ENCODE data around the gene OPCML. TPM values are rescaled to one million over a fixed set of nuclear protein-coding genes. Genes with fewer than 3 reads are reported as not detected.

OPCML gene
- total RNA-seq, 1 donor from 2014 or later: 26.9 TPM

- DNase-seq (ENCODE audit: low spot score in 2 of 2) (no peak), FAIRE-seq (no peak)
These were observed 107.1 kb downstream of the OPCML start for GRCh38 chr11:133425245-133425644.

DNA sequence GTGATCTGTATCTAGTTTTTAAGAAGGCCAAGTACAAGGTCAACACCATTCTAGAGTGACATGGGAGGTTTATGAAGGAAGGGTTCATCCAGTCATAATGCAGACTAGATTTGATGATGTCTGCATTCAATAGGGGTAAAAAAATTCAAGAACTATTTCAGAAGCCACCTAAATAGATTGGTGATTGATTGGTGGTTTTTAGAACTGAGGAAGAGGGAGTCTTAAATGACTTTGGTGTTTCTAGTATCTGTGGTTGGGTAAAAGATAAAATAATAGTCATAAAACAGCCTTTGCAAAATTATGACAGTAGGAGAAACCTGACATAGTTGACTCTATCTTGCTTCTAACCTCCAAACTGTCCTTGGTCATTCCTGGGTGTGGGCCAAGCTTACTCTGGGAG, 114.1 kb downstream of the OPCML start:
- FAIRE-seq (no peak), DNase-seq (ENCODE audit: low spot score in 2 of 2) (no peak)

GRCh38 chr11:133414506-133414905, 117.8 kb downstream of the OPCML start:
- FAIRE-seq (no peak), DNase-seq (ENCODE audit: low spot score in 2 of 2) (no peak)

DNA sequence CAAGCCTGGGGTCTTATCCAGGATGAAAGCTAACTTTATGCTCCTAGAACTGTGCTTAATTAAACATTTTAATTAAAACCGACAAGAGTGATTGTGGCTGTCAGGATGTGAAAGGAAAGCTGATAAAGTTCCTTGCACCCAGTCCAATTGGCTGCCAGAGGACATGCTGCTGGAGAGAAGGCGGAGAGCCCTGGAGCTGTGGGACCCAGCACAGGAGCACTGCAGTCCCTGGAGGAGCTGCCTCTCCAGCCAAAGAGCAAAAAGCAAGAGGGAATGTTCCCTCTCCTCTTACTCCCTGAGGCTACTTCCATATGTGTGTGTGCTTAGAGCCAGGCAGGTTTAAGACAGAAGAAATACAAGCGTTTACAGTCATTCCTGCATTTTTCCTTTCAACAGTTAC, 118.6 kb downstream of the OPCML start:
- no peak for DNase-seq (ENCODE audit: low spot score in 2 of 2)
- no peak for FAIRE-seq

- no peak for FAIRE-seq
- no peak for DNase-seq (ENCODE audit: low spot score in 2 of 2)
These were observed 122.5 kb downstream of the OPCML start for GRCh38 chr11:133409799-133410198.

- FAIRE-seq (no peak), DNase-seq (ENCODE audit: low spot score in 2 of 2) (no peak)
These were observed 123.4 kb downstream of the OPCML start for GRCh38 chr11:133408936-133409335.

- DNase-seq (ENCODE audit: low spot score in 2 of 2) (no peak), FAIRE-seq (no peak)
These were observed 123.9 kb downstream of the OPCML start for GRCh38 chr11:133408402-133408801.

- DNase-seq (ENCODE audit: low spot score in 2 of 2) (no peak), FAIRE-seq (no peak)
These were observed 125.8 kb downstream of the OPCML start for GRCh38 chr11:133406489-133406888.

DNA sequence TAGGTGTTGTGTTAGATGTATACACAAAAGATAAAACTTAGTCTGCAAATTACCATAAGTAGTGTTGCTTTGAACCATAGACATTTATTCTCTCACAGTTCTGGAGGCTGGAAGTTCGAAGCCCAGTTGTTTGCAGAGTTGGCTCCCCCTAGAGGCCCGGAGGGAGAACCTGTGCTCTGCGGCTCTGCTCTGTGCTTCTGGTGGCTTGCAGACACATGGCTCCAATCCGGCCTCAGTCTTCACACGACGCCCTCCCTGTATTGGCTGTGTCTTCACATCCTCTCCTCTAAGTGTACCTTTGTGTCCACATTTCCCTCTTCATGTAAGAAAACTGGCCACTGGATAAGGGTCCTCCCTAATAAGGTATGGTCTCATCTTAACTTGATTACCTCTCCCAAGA, 128.4 kb downstream of the OPCML start:
- DNase-seq (ENCODE audit: low spot score in 2 of 2): no peak
- no peak for FAIRE-seq

DNA sequence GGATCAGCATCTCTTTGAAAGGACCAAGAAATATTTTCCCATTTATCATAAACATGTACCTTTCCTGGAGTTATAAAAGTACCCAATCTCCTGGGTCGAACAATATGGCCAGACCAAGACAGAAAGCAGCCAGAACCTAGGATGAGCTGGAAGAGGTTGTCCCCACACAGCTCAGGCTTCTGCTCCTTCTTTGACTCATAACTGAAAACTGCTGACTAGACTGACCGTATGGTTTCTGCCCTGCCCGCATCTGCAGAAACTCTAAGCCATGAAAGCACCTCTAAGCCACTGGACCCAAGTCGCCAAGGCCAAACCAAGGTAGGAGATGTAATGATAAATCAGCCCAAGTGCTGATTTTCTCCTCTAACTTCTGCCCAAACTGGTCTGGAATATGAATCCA, 129.8 kb downstream of the OPCML start:
- no peak for FAIRE-seq

DNA sequence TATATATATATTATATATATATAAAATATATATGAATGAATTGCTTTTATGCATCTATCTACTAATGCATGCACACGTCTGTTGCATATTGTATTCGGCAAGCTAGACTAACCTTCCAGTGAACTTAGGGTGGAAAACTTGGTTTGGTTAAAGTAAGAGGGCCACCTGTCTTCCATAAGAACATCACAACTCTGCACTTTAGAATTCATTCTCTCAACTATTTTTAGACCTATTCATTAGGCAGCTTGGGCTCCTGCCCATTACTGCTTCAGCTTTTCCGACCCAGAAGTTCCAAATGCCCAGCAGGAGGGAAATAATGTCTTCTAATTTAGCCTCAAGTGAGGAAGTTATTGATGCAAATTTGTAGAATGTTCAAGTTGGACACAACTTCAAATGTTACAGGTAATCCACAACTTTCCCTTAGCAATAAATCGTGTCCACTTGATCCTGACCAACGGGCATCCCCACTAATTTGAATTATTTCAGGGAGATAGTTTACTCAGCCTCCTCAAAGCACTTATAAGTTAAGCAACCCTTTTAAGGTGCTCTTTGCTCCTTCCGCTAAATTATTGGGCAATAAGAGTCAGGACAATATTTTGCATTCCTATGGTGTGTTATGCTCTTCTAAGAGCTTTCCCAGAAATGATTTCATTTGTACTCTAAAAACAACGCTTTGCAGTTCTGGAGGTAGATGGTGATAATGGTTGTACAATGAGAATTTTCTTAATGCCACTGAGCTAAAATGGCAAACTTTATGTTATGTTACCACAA, 132.3 kb downstream of the OPCML start:
- DNase-seq (ENCODE audit: low spot score in 2 of 2) (no peak), FAIRE-seq (no peak)

More for the DNA sequence above, 129.8 kb downstream of the OPCML start:
- no peak for DNase-seq (ENCODE audit: low spot score in 2 of 2)

DNA sequence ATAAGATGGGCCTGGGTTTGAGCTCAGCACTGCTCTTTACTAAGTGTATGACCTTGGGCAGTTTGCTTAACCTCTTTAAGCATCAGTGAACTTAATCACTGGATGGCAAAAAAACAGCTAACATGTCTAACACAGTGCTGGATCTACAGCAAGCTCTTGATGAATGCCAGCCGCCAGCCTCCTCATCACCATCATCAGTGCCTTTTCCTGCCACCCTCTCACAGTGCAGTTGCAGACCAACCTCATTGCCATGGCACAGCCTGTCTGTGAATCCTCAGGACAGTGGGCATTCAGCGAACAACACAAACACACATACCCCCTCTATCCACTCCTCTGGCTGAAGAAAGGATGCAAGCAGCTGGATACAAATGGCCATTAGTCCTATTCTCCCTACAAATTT, 133.0 kb downstream of the OPCML start:
- FAIRE-seq: no peak
- DNase-seq (ENCODE audit: low spot score in 2 of 2): no peak

GRCh38 chr11:133390803-133391202, 141.5 kb downstream of the OPCML start:
- DNase-seq (ENCODE audit: low spot score in 2 of 2) (no peak), FAIRE-seq (no peak)

DNA sequence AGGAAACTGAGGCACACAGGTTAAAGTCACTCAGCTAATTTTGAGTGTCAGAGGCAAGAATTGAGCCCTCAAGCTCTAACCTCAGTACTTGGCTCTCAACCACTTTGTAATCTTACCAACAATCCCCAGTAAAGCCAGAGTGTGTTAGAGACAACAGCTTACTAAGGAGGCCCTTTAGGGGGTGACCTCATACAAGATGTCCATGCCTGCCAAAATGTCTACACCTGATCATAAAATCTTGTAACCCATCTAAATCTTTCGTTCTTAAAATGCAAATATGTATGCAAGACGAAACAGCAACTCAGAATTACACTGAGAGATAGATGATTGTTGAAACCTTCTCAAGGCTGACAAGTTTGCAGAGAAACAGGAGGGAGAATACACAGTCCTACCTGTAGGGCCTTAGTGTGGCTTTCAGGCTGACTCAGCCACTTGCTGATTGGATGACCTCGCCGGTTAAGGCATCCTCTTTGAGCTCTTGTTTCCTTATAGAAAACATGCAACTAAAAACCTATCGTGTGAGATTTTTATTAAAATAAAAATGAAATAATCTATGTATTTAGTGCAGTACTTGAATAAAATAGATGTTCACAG, 143.2 kb downstream of the OPCML start:
- FAIRE-seq (no peak), DNase-seq (ENCODE audit: low spot score in 2 of 2) (no peak)

DNA sequence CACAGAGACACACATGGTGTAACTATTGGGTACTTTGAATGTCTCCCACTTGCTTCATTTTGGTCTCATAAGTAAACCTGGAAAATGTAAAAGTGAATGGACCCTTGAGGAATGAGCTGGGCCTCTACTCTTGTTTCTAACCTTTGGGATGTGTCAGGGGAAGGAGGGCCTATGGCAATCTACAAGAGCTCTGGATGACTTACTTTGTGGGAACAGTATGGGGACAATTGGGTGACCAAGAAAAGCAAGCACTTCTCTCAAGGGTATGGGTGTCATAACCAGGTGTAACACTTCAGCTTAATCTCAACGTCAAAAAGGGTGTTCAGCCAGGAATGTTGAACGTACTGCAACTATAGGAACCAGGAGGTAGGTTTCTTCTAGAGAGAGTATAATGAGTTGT, 144.0 kb downstream of the OPCML start:
- FAIRE-seq (no peak), DNase-seq (ENCODE audit: low spot score in 2 of 2) (no peak)

DNA sequence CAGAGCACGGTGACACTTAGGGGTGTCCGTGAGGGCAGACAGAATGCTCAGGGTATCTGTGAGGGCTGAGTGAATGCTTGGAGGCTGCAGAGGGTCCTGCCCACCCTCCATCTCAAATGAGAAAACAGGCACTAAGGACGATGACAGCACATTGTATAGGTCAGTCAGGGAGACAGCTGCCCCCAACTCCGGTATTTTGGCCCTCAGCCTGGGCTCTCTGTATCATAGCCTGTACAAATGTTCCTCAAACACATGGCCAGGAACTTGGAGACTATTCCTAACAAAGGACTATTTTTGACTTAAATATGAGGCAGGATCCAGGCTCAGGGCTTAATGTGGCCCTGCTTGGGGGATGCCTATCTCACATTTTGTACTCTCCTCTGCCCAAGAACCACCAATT, 145.4 kb downstream of the OPCML start:
- DNase-seq (ENCODE audit: low spot score in 2 of 2): no peak
- FAIRE-seq: no peak

- FAIRE-seq: no peak
- DNase-seq (ENCODE audit: low spot score in 2 of 2): no peak
These were observed 146.0 kb downstream of the OPCML start for GRCh38 chr11:133386262-133386661.

GRCh38 chr11:133385781-133386180, 146.5 kb downstream of the OPCML start:
- no peak for FAIRE-seq

GRCh38 chr11:133384731-133385130, 147.6 kb downstream of the OPCML start:
- FAIRE-seq (no peak), DNase-seq (ENCODE audit: low spot score in 2 of 2) (no peak)

More at GRCh38 chr11:133385781-133386180, 146.5 kb downstream of the OPCML start:
- no peak for DNase-seq (ENCODE audit: low spot score in 2 of 2)

DNA sequence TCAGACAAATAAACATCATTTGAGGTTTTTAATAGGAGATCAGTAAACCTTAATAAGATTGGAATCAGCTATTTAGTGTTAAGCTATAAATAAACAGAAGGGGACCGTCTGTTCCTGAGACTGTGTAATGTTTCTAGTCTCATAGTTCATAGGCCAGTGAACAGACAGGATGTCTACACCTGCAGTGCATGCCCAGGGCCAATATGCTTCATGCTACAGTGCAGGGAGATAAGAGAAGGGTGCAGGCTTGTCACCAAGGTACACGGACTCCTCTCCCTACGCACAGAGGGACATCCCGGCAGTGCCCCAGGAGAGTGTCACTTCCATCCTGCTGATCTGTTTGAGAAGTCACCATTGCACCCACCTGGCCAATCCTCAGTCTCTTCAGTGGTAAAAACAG, 148.6 kb downstream of the OPCML start:
- DNase-seq (ENCODE audit: low spot score in 2 of 2): no peak
- no peak for FAIRE-seq

DNA sequence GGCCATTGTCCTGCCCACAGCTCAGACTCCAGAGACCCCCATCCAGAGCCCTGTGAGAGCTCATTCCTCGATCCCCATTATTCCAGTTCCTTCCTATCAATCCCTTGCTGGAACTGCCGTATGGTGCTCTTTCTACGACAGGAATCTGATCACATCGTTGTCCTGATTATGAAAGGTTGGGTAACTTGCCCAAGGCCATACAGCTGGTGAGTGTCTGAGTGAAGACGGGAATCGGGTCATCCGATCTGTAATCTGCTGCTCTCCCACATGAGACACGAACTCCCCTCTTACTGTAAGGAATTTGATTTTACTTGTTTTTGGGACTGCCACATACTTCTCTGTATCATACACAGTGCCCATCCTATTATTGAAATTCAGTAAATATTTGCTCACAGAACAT, 149.1 kb downstream of the OPCML start:
- no peak for DNase-seq (ENCODE audit: low spot score in 2 of 2)

GRCh38 chr11:133382131-133382812, 150.0 kb downstream of the OPCML start:
- DNase-seq (ENCODE audit: low spot score in 2 of 2) (no peak), FAIRE-seq (no peak)

More for the DNA sequence above, 149.1 kb downstream of the OPCML start:
- FAIRE-seq: no peak

All from frontal cortex (tissue), 4 donors.